AG10803 (cell line): ENCODE results near the gene PDCD5.
"Not testable (repeated sequence)": the region's sequence is repeated elsewhere in the genome, so short reads cannot be mapped to it uniquely, and the experiment has no call there.

Experiments used
- DNase-seq: peaks from one replicate; pipeline ENCODE4 v3.0.0; 2010; ENCODE audit warnings: low read depth
- H3K4me3 ChIP-seq: 2 replicates; pipeline ENCODE4 v1.5.1; 2011; ENCODE audit warnings: mild to moderate bottlenecking, low read length, control low read depth
- TF ChIP-seq, protein P1 (sequence below): conservative IDR thresholded peaks from 2 replicates; pipeline ENCODE4 v1.5.1; 2011; ENCODE audit warnings: mild to moderate bottlenecking, low read length, control low read depth, inconsistent platforms

The PDCD5 gene

DNA sequence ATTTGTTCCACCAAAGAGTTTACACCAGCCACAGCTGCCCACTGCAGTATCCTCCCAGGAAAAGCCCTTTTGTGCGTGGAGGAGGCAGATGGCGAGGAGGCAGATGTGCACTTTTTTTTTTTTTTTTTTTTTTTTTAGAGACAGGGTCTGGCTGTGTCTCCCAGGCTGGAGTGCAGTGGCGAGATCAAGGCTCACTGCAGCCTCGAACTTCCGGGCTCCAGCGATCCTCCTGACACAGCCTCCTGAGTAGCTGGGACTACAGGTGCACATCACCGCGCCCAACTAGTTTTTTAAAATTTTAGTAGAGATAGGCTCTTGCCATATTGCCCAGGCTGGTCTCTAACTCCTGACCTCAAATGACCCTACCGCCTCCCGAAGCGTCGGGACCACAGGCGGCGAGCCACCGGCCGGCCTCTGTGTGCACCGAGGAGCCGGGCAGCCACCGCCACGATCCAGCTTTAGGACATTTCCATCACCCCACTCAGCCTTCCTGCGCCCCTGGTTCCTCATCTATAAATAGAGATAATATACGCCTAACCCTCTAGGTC is 563 bp upstream of the PDCD5 start:
- TF ChIP-seq, protein P1, sequence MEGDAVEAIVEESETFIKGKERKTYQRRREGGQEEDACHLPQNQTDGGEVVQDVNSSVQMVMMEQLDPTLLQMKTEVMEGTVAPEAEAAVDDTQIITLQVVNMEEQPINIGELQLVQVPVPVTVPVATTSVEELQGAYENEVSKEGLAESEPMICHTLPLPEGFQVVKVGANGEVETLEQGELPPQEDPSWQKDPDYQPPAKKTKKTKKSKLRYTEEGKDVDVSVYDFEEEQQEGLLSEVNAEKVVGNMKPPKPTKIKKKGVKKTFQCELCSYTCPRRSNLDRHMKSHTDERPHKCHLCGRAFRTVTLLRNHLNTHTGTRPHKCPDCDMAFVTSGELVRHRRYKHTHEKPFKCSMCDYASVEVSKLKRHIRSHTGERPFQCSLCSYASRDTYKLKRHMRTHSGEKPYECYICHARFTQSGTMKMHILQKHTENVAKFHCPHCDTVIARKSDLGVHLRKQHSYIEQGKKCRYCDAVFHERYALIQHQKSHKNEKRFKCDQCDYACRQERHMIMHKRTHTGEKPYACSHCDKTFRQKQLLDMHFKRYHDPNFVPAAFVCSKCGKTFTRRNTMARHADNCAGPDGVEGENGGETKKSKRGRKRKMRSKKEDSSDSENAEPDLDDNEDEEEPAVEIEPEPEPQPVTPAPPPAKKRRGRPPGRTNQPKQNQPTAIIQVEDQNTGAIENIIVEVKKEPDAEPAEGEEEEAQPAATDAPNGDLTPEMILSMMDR, result no peak
- DNase-seq, result no peak
- peak overlapping the region; percentile 70 for H3K4me3 ChIP-seq

DNA sequence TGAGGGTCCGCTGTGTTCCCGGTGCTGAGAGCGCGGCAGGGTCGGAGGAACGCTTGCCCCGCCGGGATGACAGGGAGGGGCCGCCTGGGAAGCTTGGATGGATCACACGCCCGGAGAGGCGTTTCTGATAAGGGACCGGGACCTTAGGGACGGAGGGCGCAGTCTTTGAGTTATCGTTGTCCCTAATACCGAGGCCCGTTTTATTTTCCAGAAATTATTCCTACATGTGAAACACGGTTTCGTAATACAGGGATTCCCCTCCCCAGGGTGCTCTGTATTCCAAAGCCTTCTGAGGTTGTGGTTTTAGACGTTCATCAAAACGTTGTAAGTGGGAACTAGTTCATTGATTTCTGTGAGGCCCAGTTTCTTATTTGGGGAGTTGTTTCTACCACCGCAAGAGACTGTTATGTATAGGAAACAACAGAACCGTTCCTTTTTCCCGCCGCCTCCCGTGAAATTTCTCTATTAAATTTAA is 752 bp downstream of the PDCD5 start:
- peak; percentile 43 for DNase-seq
- H3K4me3 ChIP-seq, result peak overlapping the region; percentile 81
- TF ChIP-seq, protein P1, result no peak

DNA sequence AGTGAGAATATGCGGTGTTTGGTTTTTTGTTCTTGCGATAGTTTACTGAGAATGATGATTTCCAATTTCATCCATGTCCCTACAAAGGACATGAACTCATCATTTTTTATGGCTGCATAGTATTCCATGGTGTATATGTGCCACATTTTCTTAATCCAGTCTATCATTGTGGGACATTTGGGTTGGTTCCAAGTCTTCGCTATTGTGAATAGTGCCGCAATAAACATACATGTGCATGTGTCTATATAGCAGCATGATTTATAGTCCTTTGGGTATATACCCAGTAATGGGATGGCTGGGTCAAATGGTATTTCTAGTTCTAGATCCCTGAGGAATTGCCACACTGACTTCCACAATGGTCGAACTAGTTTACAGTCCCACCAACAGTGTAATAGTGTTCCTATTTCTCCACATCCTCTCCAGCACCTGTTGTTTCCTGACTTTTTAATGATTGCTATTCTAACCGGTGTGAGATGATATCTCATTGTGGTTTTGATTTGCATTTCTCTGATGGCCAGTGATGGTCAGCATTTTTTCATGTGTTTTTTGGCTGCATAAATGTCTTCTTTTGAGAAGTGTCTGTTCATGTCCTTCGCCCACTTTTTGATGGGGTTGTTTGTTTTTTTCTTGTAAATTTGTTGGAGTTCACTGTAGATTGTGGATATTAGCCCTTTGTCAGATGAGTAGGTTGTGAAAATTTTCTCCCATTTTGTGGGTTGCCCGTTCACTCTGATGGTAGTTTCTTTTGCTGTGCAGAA is 6.9 kb downstream of the PDCD5 start:
- not testable (repeated sequence) for H3K4me3 ChIP-seq

DNA sequence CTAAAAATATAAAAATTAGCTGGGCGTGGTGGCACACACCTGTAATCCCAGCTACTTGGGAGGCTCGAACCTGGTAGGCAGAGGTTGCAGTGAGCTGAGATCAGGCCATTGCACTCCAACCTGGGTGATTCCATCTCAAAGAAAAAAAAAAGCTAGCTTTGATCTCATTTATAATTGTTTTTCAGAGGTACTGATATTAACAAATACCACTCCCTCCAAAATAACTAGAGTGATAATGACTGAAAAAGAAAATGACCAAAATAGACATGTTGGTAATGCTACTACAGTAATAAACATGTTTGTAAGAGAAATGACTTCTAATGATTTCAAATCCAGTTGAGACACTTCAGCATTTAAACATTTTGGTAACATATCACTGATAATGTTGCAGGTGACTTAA is 13.0 kb downstream of the PDCD5 start:
- TF ChIP-seq, protein P1, result no peak
- H3K4me3 ChIP-seq, result no peak overlapping the region

More for the DNA sequence above, 6.9 kb downstream of the PDCD5 start:
- DNase-seq, result not testable (repeated sequence)

DNA sequence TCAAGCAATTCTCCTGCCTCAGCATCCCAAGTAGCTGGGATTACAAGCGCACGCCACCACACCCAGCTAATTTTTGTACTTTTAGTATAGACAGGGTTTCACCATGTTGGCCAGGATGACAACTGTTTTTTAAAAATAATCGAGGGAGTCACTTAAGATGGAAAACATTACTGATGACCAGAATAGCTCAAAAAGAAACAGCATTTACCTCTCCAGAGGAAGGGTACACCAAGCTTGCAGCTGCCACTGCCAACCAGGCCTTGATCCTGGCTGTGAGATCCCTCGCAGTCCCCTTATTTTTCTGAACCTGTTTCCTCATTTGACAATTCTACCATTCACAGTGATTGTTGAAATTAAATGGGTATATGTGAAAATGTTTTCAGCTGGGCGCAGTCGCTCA is 14.5 kb downstream of the PDCD5 start:
- DNase-seq, result no peak
- TF ChIP-seq, protein P1, result no peak
- no peak overlapping the region for H3K4me3 ChIP-seq

More for the DNA sequence above, 13.0 kb downstream of the PDCD5 start:
- no peak for DNase-seq

DNA sequence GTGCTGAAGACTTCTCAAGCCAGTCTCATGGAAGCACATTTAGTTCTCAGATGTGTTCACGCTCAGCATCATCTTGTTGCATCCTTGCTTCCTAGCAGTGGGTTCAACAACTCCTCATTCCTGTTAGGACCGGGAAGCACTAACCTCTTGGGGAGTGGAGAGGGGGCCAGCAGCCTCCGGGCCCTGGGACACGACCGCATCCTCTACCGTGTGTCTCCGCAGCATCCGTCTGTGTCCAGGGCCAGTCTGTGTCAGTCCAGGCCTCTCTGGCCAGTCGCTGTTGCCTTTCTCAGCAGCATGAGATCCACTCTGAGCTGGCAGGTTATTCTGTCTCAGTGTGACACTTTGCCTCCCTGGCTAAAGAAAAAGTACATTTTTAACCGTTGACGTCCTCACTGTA is 17.0 kb downstream of the PDCD5 start:
- H3K4me3 ChIP-seq, result no peak overlapping the region
- no peak for DNase-seq
- TF ChIP-seq, protein P1, result no peak

DNA sequence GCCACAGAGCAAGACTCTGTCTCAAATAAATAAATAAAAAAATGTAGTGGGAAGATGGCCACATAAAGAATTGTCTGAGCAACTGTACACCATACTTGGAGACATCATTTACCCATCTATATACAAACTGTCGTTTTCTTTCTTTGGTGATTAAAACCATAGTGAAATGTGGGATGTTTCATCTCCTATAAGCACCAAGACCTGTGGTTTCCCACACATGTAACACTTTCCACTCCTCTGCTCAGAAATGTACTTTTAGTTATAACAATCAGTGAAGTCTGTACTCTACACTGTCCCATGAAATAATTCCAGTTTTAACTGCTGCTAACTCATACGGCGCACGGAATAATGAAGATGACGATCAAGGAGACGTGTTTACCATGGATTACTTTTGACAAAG is 18.3 kb downstream of the PDCD5 start:
- DNase-seq, result no peak
- TF ChIP-seq, protein P1, result no peak
- H3K4me3 ChIP-seq, result no peak overlapping the region
